T-cell (primary cell): Measurements from ENCODE around the gene MSH3. TPM values are rescaled to one million over a fixed set of nuclear protein-coding genes. Genes with fewer than 3 reads are reported as not detected.
A peak's percentile ranks its signal among the peaks of the same experiment; 100 is the strongest.

ENCODE experiments used
- ATAC-seq, 4 experiments: fragments of 200-7000 bp in 3 of 4; fragments of 150-1000 bp in 1 of 4; cut with Tn5 transposase; replicated peaks in 1 of 4; 1 replicate in 3 of 4; 2 replicates in 1 of 4; pipeline ENCODE4 v1.10.0; 2021; ENCODE audit warnings: moderate library complexity in 3 of 4, mild to moderate bottlenecking in 2 of 4, moderate number of reproducible peaks in 1 of 4
- CTCF ChIA-PET, 2 donors: fragments of 300-600 bp; sonication (Branson Sonifier 250); formaldehyde crosslinking; loops; one replicate each; lab custom pipeline; 2022; ENCODE audit warnings: antibody characterized with exemption in 2 of 2; lab: Charles Lee
- POLR2A ChIA-PET, 2 donors: fragments of 300-600 bp; sonication (Branson Sonifier 250); formaldehyde crosslinking; loops; one replicate each; lab custom pipeline; 2022; ENCODE audit warnings: antibody characterized with exemption in 2 of 2; lab: Charles Lee
- DNase-seq, 35 experiments: peaks; one replicate each; pipeline versions ENCODE4 v3.0.0 to v3.0.0-alpha.2; 2013 to 2023
- H3K27ac ChIP-seq: one replicate; pipeline ENCODE4 v1.5.1; 2013; ENCODE audit warnings: low read length
- H3K27me3 ChIP-seq, 2 experiments: replicated peaks in 1 of 2; 1 replicate in 1 of 2; 2 replicates in 1 of 2; pipeline versions ENCODE4 v1.6.1 to v1.7.0; 2013; ENCODE audit warnings: low read length in 1 of 2, mixed read lengths in 1 of 2; ENCODE audit not compliant: control insufficient read depth in 2 of 2, insufficient read depth in 2 of 2; ENCODE audit errors: extremely low read depth in 1 of 2
- H3K36me3 ChIP-seq, 2 donors: 1 replicate in 1 of 2; 2 replicates in 1 of 2; pipeline versions ENCODE4 v1.6.1 to v1.7.0; 2013; ENCODE audit warnings: low read length in 1 of 2; ENCODE audit not compliant: control insufficient read depth in 2 of 2, insufficient read depth in 1 of 2; ENCODE audit errors: extremely low read depth in 1 of 2
- H3K4me1 ChIP-seq, 2 experiments: 1 replicate in 1 of 2; 2 replicates in 1 of 2; pipeline versions ENCODE4 v1.6.1 to v1.7.0; 2013; ENCODE audit warnings: low read length in 2 of 2, mixed read lengths in 1 of 2; ENCODE audit not compliant: insufficient read depth in 2 of 2, control insufficient read depth in 1 of 2; ENCODE audit errors: extremely low read depth in 1 of 2
- H3K4me3 ChIP-seq, 2 donors: 1 replicate in 1 of 2; 2 replicates in 1 of 2; pipeline versions ENCODE4 v1.5.1 to v1.7.0; 2013; ENCODE audit warnings: mild to moderate bottlenecking in 2 of 2, low read length in 1 of 2, moderate library complexity in 1 of 2; ENCODE audit not compliant: control insufficient read depth in 1 of 2; ENCODE audit errors: extremely low read depth in 1 of 2
- H3K9me3 ChIP-seq: 2 replicates; pipeline ENCODE4 v1.7.0; 2013
- H3K27ac Mint-ChIP-seq, 2 donors: one replicate each; pipeline ENCODE4 v1.8.0; 2020 to 2021; ENCODE audit warnings: mild to moderate bottlenecking in 2 of 2, mixed read lengths in 2 of 2
- H3K27me3 Mint-ChIP-seq, 2 donors: one replicate each; pipeline ENCODE4 v1.8.0; 2021 to 2022; ENCODE audit warnings: mixed read lengths in 2 of 2
- H3K36me3 Mint-ChIP-seq: one replicate; pipeline ENCODE4 v1.8.0; 2021; ENCODE audit warnings: mixed read lengths
- H3K4me1 Mint-ChIP-seq, 3 donors: one replicate each; pipeline ENCODE4 v1.8.0; 2020 to 2022; ENCODE audit warnings: mixed read lengths in 3 of 3, mild to moderate bottlenecking in 1 of 3
- H3K4me3 Mint-ChIP-seq, 3 donors: one replicate each; pipeline ENCODE4 v1.8.0; 2020 to 2022; ENCODE audit warnings: mild to moderate bottlenecking in 3 of 3, mixed read lengths in 3 of 3, moderate library complexity in 3 of 3
- H3K9me3 Mint-ChIP-seq, 3 donors: one replicate each; pipeline ENCODE4 v1.8.0; 2020 to 2022; ENCODE audit warnings: mixed read lengths in 3 of 3
- WGBS: methylation state at CpG from one replicate; pipeline ENCODE4 v1.1.5; 2013; ENCODE audit warnings: missing lambda C conversion rate; ENCODE audit not compliant: insufficient coverage; 5-methylcytosine and 5-hydroxymethylcytosine counted together
- total RNA-seq, 35 experiments: library from RNA in 6 of 35; stranded (reverse) in 6 of 35; fragments of 120-200 nt in 1 of 35; gene quantifications; one replicate each; pipeline versions ENCODE4 v1.2.1 to v1.2.4 and lab custom pipeline; 2013 to 2026

MSH3 gene
- total RNA-seq (10 to 100 TPM; 10.8 to 20.8 (median 16.3) TPM), total RNA-seq (lab: John Stamatoyannopoulos, UW) (14.7 to 52.1 (median 33.1) reads per million in 29 experiments)
- 23.9 TPM for total RNA-seq (2013)

DNA sequence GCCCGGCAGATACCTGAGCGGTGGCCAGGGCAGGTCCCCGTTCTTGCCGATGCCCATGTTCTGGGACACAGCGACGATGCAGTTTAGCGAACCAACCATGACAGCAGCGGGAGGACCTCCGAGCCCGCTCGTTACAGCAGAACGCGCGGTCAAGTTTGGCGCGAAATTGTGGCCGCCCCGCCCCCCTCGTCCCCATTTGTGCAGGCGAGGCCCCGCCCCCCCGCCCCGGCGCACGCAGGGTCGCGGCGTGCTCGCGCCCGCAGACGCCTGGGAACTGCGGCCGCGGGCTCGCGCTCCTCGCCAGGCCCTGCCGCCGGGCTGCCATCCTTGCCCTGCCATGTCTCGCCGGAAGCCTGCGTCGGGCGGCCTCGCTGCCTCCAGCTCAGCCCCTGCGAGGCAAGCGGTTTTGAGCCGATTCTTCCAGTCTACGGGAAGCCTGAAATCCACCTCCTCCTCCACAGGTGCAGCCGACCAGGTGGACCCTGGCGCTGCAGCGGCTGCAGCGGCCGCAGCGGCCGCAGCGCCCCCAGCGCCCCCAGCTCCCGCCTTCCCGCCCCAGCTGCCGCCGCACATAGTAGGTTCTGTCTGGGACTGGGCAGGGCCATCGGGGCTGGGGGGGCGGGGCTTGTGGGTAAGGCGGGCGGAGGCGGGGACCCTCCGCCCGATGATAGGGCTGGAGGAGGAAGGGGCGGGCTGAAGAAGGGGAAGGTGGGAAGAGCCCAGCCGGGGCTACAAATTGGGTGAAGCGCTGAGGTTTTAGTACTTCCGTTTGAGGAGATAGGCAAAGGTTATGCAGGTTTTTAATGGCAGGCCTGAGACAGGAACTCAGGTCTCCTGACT lies at the start of gene MSH3, which contains the start of gene DHFR:
Gene MSH3 (plus strand): TSS at position 262 of the 840 bp plus-strand sequence. CDS start 76 bp downstream, at position 338.
Gene DHFR (minus strand): TSS at position 593 of the 840 bp plus-strand sequence. CDS start 494 bp downstream, at position 99.
- Mint-ChIP-seq H3K27ac (peak within 1 kb of the TSS; percentile 98), H3K27me3 (no peaks in the 10 kb centered on the region), H3K4me1 (peaks cover 29 to 34% (median 31%) of the 10 kb centered on the region in 3 donors), H3K36me3 (peaks cover 28% of the 10 kb centered on the region), H3K9me3 (no peaks in the 10 kb centered on the region), H3K4me3 (peak within 1 kb of the TSS; percentile 86 to 88 (median 86))
- Histone ChIP-seq H3K27ac (peak within 1 kb of the TSS; percentile 69), H3K27me3 (no peaks in the 10 kb centered on the region), H3K36me3 (peaks cover 0 to 23% of the 10 kb centered on the region in 2 donors), H3K4me1 (peaks cover 13 to 20% of the 10 kb centered on the region in 2 experiments), H3K9me3 (no peaks in the 10 kb centered on the region), H3K4me3 (peak within 1 kb of the TSS; percentile 62 to 88)
- WGBS, result under 1% methylated on average over 65 of the region's 74 CpGs
- peak; percentile 72 to 93 (median 86) for DNase-seq
- ChIA-PET POLR2A (interaction anchor here (0.5 to 0.7 kb wide), 7 partner anchors 11 to 1623 kb away, joined by 3 to 5 read pairs (median 3); partner anchors contain the start of gene ATG10 (in 1 of the 2)), CTCF (interaction anchor here (0.6 to 2.9 kb wide), 4 partner anchors 18 to 1415 kb away, joined by 3 to 9 read pairs (median 4); no protein-coding TSS in a partner anchor)
- peak; percentile 76 to 80 (median 78) for ATAC-seq

DNA sequence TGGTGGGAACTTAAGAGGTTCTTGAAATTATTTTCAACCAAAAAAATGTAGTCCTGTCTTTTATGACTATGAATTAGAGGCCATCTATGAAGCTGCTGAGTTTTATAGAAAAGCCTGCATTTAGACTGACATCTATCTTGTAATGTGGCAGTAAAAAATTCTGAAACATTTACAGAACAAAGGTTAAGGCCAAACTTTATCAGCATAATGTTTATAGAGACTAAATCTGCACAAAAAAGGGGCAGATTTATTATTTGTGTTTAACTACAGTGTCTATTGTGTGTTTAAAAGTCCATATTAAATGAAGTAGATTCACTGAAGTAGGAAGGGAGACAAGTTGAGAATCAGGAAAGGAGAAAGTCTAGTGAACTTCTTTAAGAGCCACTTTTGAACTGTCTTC lies 47.1 kb upstream of the MSH3 start:
- no peaks in the 10 kb centered on the region for H3K36me3 ChIP-seq
- no peaks in the 10 kb centered on the region for H3K27me3 ChIP-seq
- no peaks in the 10 kb centered on the region for H3K9me3 ChIP-seq
- Mint-ChIP-seq H3K27ac (no peak overlapping the region), H3K27me3 (no peaks in the 10 kb centered on the region), H3K4me3 (no peak overlapping the region), H3K9me3 (peaks cover 0 to 11% (median 10%) of the 10 kb centered on the region in 3 donors), H3K4me1 (no peaks in the 10 kb centered on the region), H3K36me3 (peaks cover 15% of the 10 kb centered on the region)
- ChIA-PET CTCF (no interaction called here), POLR2A (no interaction called here)
- H3K4me3 ChIP-seq, result no peak overlapping the region
- H3K4me1 ChIP-seq, result no peaks in the 10 kb centered on the region
- ATAC-seq, result no peak
- H3K27ac ChIP-seq, result no peak overlapping the region
- DNase-seq, result no peak

DNA sequence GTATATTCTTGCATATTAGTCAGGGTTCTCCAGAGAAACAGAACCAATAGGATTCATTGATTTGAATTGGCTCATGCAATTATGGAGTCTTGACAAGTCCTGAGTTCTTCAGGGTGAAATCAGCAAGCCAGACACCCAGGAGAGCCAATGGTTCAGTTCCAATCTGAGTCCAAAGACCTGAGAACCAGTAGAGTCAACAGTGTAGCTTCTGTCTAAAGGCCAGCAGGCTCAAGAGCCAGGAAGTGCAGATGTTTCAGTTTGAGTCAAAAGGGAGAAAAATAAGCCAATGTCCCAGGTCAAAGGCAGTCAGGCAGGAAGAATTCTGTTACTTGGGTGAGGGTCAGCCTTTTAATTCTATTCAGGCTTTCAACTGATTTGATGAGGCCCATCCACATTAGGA lies 46.6 kb upstream of the MSH3 start:
- H3K27ac ChIP-seq, result no peak overlapping the region
- H3K4me1 Mint-ChIP-seq, result no peaks in the 10 kb centered on the region
- POLR2A ChIA-PET, result no interaction called here
- no peaks in the 10 kb centered on the region for H3K27me3 Mint-ChIP-seq
- no peaks in the 10 kb centered on the region for H3K27me3 ChIP-seq
- peaks cover 15% of the 10 kb centered on the region for H3K36me3 Mint-ChIP-seq
- CTCF ChIA-PET, result no interaction called here
- peaks cover 0 to 11% (median 10%) of the 10 kb centered on the region in 3 donors for H3K9me3 Mint-ChIP-seq
- H3K4me3 ChIP-seq, result no peak overlapping the region
- no peak overlapping the region for H3K27ac Mint-ChIP-seq
- ATAC-seq, result no peak
- no peaks in the 10 kb centered on the region for H3K36me3 ChIP-seq
- H3K4me1 ChIP-seq, result no peaks in the 10 kb centered on the region
- H3K9me3 ChIP-seq, result no peaks in the 10 kb centered on the region
- no peak for DNase-seq
- no peak overlapping the region for H3K4me3 Mint-ChIP-seq

DNA sequence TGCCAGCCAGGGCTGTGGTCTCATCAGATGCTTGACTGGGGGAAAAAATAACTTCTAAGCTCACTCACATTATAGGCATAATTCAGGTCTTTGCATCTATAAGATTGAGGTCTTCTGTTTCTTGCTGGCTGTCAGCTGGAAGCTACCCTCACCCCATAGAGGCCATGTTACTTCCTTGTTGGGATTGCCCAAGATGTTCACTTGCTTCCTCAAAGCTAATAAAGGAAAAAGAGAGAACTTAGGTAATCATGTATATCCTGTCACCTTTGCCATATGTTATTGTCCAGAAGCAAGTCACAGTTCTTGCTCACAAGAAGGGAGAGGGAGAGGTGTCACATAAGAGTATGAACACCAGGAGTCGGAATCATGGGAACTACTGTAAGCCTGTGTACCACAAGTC lies 45.7 kb upstream of the MSH3 start:
- H3K27me3 ChIP-seq, result no peaks in the 10 kb centered on the region
- H3K27ac Mint-ChIP-seq, result no peak overlapping the region
- no peaks in the 10 kb centered on the region for H3K9me3 ChIP-seq
- no peaks in the 10 kb centered on the region for H3K27me3 Mint-ChIP-seq
- no peak overlapping the region for H3K4me3 Mint-ChIP-seq
- 67% methylated on average over 1 of the region's 1 CpG for WGBS
- no peak overlapping the region for H3K27ac ChIP-seq
- no peak for DNase-seq
- peaks cover 15% of the 10 kb centered on the region for H3K36me3 Mint-ChIP-seq
- no peaks in the 10 kb centered on the region for H3K36me3 ChIP-seq
- no peaks in the 10 kb centered on the region for H3K4me1 ChIP-seq
- ChIA-PET CTCF (no interaction called here), POLR2A (no interaction called here)
- no peak overlapping the region for H3K4me3 ChIP-seq
- peaks cover 0 to 11% (median 10%) of the 10 kb centered on the region in 3 donors for H3K9me3 Mint-ChIP-seq
- no peaks in the 10 kb centered on the region for H3K4me1 Mint-ChIP-seq
- no peak for ATAC-seq

DNA sequence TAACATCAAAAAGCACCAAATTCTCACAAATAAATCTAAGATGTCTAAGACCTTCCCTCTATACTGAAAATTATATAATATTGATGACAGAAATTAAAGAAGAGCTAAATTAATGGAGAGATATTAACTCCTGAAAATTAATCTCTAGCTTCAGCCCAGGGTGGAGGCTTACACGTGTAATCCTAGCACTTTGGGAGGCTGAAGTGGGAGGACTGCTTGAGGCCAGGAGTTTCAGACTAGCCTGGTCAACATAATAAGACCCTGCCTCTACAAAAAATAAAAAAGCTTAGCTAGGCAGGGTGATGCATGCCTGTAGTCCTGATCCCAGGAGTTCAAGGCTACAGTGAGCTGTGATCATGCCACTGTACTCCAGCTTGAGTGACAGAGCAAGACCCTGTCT lies 44.8 kb upstream of the MSH3 start:
- Mint-ChIP-seq H3K27me3 (no peaks in the 10 kb centered on the region), H3K9me3 (peaks cover 0 to 11% (median 10%) of the 10 kb centered on the region in 3 donors), H3K27ac (no peak overlapping the region), H3K4me3 (no peak overlapping the region), H3K4me1 (no peaks in the 10 kb centered on the region), H3K36me3 (peaks cover 15% of the 10 kb centered on the region)
- DNase-seq, result no peak
- POLR2A ChIA-PET, result no interaction called here
- no peak overlapping the region for H3K4me3 ChIP-seq
- no peaks in the 10 kb centered on the region for H3K27me3 ChIP-seq
- WGBS, result no CpG with 5 or more reads among the region's 1 CpG
- no peak for ATAC-seq
- H3K4me1 ChIP-seq, result no peaks in the 10 kb centered on the region
- H3K36me3 ChIP-seq, result no peaks in the 10 kb centered on the region
- CTCF ChIA-PET, result no interaction called here
- H3K9me3 ChIP-seq, result no peaks in the 10 kb centered on the region
- H3K27ac ChIP-seq, result no peak overlapping the region

DNA sequence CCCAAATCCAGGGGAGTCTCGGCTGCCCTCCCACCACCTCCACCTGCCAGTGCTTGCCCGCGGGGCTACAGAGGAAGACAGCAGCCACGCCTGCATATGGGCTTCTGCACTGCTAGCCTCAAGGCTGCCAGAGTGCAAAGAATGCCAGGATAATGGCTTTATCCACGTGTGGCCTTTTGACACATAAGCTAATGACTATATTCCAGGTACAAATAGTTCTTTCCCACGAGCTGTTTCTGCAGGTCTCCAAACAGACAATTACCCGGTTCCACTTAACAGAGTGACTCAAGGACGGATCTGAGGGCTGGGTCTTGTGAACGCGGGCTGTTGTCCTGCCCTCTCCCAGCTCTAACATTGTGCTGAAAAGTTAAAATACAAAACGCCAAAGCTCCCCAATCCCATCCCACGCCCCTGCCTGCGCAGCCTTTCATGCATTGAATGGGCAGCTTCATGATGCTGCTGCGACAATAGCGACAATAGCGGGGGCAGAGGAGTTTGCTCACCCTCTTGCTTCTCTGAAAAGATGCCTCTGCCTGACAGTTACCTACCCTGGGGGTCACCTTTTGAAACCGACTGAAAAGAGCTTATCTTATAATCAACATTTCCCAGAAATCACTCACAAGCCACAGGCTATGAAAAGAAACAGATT lies 39.1 kb upstream of the MSH3 start:
- no peaks in the 10 kb centered on the region for H3K27me3 Mint-ChIP-seq
- H3K36me3 ChIP-seq, result no peaks in the 10 kb centered on the region
- H3K27ac Mint-ChIP-seq, result no peak overlapping the region
- H3K9me3 Mint-ChIP-seq, result no peaks in the 10 kb centered on the region
- no peaks in the 10 kb centered on the region for H3K4me1 ChIP-seq
- H3K4me1 Mint-ChIP-seq, result no peaks in the 10 kb centered on the region
- H3K4me3 ChIP-seq, result no peak overlapping the region
- 88% methylated on average over 16 of the region's 17 CpGs for WGBS
- no peaks in the 10 kb centered on the region for H3K9me3 ChIP-seq
- ATAC-seq (no peak), DNase-seq (no peak)
- no peak overlapping the region for H3K4me3 Mint-ChIP-seq
- H3K27ac ChIP-seq, result no peak overlapping the region
- peaks cover 26% of the 10 kb centered on the region for H3K36me3 Mint-ChIP-seq
- CTCF ChIA-PET, result no interaction called here
- no peaks in the 10 kb centered on the region for H3K27me3 ChIP-seq
- POLR2A ChIA-PET, result no interaction called here
